Cardiac muscle cell (in vitro differentiated cells and primary cell): ENCODE data around the gene AIF1. TPM values are rescaled to one million over a fixed set of nuclear protein-coding genes. Genes with fewer than 3 reads are reported as not detected.

Experiments used
- DNase-seq, 2 donors: peaks; one replicate each; pipeline versions ENCODE4 v3.0.0 to v3.0.0-alpha.2; 2010 to 2017; ENCODE audit warnings: low read depth in 1 of 2, low spot score in 1 of 2
- H3K27ac ChIP-seq: fragments of 200-600 bp; sonication (generic); 2 replicates; pipeline ENCODE4 v1.5.1; 2016
- H3K27me3 ChIP-seq: fragments of 200-600 bp; sonication (generic); 2 replicates; pipeline ENCODE4 v1.6.0; 2016; ENCODE audit warnings: control low read depth
- H3K36me3 ChIP-seq: fragments of 200-600 bp; sonication (generic); 2 replicates; pipeline ENCODE4 v1.5.1; 2016; ENCODE audit warnings: control low read depth
- H3K4me1 ChIP-seq: fragments of 200-600 bp; sonication (generic); 2 replicates; pipeline ENCODE4 v1.8.1; 2017; ENCODE audit warnings: low read depth, mild to moderate bottlenecking, mixed run types
- H3K4me3 ChIP-seq: fragments of 200-600 bp; sonication (generic); 2 replicates; pipeline ENCODE4 v1.5.1; 2016; ENCODE audit warnings: mild to moderate bottlenecking
- H3K9me3 ChIP-seq: fragments of 200-600 bp; sonication (generic); 2 replicates; pipeline ENCODE4 v1.5.1; 2017; ENCODE audit warnings: low read depth, mild to moderate bottlenecking, control low read depth
- polyA plus RNA-seq: library from polyadenylated mRNA; unstranded; fragments of >200 nt; fragmentation: Nextera tagmentation; extraction: Ambion mirVana; gene quantifications from 2 replicates; pipeline ENCODE4 v1.2.1, GENCODE V29; 2016
- total RNA-seq: library from RNA; depleted of rRNA; stranded (reverse); fragments of >200 nt; gene quantifications from 2 replicates; pipeline ENCODE4 v1.2.3, GENCODE V29; 2016
- TF ChIP-seq, protein P1 (sequence below): IDR thresholded peaks from 2 replicates; pipeline ENCODE4 v1.5.1; 2012; ENCODE audit warnings: low read depth, mild to moderate bottlenecking, low read length

The AIF1 gene
- total and polyA plus RNA-seq, 2 experiments from 2014 or later: 1.4 TPM; not detected in 1

GRCh38 chr6:31632279-31632946 is 17.4 kb downstream of the AIF1 start:
- Histone ChIP-seq H3K9me3 (no peaks in the 10 kb centered on the region), H3K36me3 (peaks cover 92% of the 10 kb centered on the region), H3K4me3 (no peak overlapping the region), H3K27ac (peak overlapping the region; percentile 80), H3K27me3 (no peaks in the 10 kb centered on the region), H3K4me1 (no peaks in the 10 kb centered on the region)
- no peak for DNase-seq
- TF ChIP-seq, protein P1, sequence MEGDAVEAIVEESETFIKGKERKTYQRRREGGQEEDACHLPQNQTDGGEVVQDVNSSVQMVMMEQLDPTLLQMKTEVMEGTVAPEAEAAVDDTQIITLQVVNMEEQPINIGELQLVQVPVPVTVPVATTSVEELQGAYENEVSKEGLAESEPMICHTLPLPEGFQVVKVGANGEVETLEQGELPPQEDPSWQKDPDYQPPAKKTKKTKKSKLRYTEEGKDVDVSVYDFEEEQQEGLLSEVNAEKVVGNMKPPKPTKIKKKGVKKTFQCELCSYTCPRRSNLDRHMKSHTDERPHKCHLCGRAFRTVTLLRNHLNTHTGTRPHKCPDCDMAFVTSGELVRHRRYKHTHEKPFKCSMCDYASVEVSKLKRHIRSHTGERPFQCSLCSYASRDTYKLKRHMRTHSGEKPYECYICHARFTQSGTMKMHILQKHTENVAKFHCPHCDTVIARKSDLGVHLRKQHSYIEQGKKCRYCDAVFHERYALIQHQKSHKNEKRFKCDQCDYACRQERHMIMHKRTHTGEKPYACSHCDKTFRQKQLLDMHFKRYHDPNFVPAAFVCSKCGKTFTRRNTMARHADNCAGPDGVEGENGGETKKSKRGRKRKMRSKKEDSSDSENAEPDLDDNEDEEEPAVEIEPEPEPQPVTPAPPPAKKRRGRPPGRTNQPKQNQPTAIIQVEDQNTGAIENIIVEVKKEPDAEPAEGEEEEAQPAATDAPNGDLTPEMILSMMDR: no peak

- TF ChIP-seq, protein P1: no peak
- H3K9me3 ChIP-seq: no peaks in the 10 kb centered on the region
- no peak overlapping the region for H3K4me3 ChIP-seq
- H3K27ac ChIP-seq: peak overlapping the region; percentile 80
- no peaks in the 10 kb centered on the region for H3K4me1 ChIP-seq
- peaks cover 90% of the 10 kb centered on the region for H3K36me3 ChIP-seq
- DNase-seq: no peak
- H3K27me3 ChIP-seq: no peaks in the 10 kb centered on the region
Observed at GRCh38 chr6:31633447-31633846, 18.4 kb downstream of the AIF1 start.

- Histone ChIP-seq H3K27ac (peak overlapping the region; percentile 80), H3K4me1 (no peaks in the 10 kb centered on the region), H3K36me3 (peaks cover 88% of the 10 kb centered on the region), H3K9me3 (no peaks in the 10 kb centered on the region), H3K4me3 (no peak overlapping the region), H3K27me3 (no peaks in the 10 kb centered on the region)
- DNase-seq: no peak
- TF ChIP-seq, protein P1: no peak
Observed at GRCh38 chr6:31634131-31634530, 19.1 kb downstream of the AIF1 start.

DNA sequence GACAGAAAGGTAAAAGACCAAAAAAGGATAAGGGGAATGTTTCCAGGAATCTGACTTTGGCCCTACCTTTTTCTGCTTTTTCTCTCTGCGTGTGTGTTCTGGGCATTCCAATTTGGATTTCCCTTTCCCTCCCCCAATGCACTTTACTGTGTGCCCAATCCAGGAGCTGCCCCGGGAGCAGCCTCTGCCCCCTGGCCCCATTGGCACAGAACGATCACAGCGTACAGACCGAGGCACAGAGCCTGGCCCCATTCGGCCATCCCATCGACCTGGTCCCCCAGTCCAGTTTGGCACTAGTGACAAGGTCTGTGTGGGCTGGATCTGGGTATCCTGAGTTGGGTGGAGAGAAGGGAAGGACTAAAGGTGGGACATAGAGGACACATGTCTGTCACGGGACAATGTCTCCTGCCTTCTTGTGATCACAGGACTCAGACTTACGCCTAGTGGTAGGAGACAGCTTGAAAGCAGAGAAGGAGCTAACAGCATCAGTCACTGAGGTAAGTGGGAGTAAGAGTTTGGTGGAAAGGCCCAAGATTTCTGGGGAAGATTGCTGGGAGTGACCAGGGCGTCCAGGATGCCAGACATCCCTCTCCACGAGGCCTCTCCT is 20.0 kb downstream of the AIF1 start:
- Histone ChIP-seq H3K36me3 (peaks cover 88% of the 10 kb centered on the region), H3K4me1 (no peaks in the 10 kb centered on the region), H3K27ac (peak overlapping the region; percentile 57), H3K4me3 (no peak overlapping the region), H3K27me3 (no peaks in the 10 kb centered on the region), H3K9me3 (no peaks in the 10 kb centered on the region)
- no peak for DNase-seq
- TF ChIP-seq, protein P1: no peak

GRCh38 chr6:31636698-31637596 is 21.9 kb downstream of the AIF1 start:
- no peaks in the 10 kb centered on the region for H3K4me1 ChIP-seq
- no peaks in the 10 kb centered on the region for H3K27me3 ChIP-seq
- H3K9me3 ChIP-seq: no peaks in the 10 kb centered on the region
- TF ChIP-seq, protein P1: no peak
- H3K36me3 ChIP-seq: peaks cover 93% of the 10 kb centered on the region
- no peak overlapping the region for H3K4me3 ChIP-seq
- H3K27ac ChIP-seq: peak overlapping the region; percentile 62
- no peak for DNase-seq
